ENCODE measurements around the gene DMTF1. TPM values are rescaled to one million over a fixed set of nuclear protein-coding genes. Genes with fewer than 3 reads are reported as not detected.

Gene DMTF1
- total and polyA plus RNA-seq, 10 of the 15 experiments (the other 5 are each of a cell fraction or from before 2014, with no cell fraction given): 24.3 to 191 (median 72.0) TPM

DNA sequence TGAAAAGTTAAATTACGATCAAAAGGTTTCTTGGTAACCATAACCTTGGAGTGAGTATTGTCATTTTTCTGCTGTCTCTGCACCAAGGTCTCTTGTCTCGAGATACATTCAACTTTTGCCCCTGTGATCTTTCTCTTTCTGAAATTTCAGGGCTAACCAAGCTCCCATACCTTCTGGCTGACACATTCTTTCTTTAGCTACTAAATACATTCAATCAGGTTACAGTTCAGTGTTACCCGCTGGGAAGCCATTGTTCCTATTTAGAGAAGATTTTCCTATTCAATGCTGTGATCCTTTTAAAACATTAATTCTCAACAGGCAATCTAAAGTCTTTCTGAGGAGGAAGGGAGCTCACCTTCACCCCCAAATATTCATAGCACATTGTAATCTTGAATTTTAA lies 22.9 kb upstream of the DMTF1 start (continued):
- no peak for TF ChIP-seq TCF7 (IDR thresholded peaks at IDR 0.05; ENCODE audit: borderline replicate concordance)

DNA sequence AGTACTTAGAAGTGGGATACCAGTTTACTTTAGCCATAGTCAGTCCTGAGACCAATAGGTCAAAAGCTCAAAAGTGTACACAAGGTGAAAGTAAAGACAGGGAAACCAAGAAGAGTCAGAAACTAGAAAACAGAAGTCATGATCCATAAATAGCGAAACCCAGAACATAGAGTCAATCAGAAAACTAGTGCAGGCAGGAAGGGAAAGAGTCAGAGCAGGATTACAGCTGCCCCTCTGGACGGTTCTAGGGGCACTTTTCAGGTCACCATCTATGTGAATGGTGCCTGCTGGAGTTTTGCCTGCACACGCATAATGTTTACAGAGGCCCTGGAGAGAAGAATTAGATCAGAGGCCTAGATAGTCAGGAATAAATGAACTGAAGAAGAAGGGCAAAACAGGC lies 22.4 kb upstream of the DMTF1 start:
- no peaks in the 10 kb centered on the region; the same call in 2 of the 3 replicates for H3K9me3 ChIP-seq (replicated peaks; ENCODE audit: control insufficient read depth, insufficient read depth, low read length)
- in situ Hi-C loops (cut with MboI): no loop called here
- DNase-seq (ENCODE audit: low read depth, low spot score): peak; percentile 51
- ChIA-PET CTCF (interaction anchor here (0.6 kb wide), 1 partner anchor 24 kb away, joined by 4 read pairs; no protein-coding TSS in a partner anchor), SMC1A (ENCODE audit: uncharacterized antibody, unreplicated experiment) (interaction anchor here (1.9 kb wide), 1 partner anchor 20 kb away, joined by 7 read pairs; no protein-coding TSS in a partner anchor), POLR2A (no interaction called here), RAD21 (ENCODE audit: unreplicated experiment) (interaction anchor here (1.2 kb wide), 1 partner anchor 92 kb away, joined by 3 read pairs; no protein-coding TSS in a partner anchor)
- 0% methylated on average over 3 of the region's 3 CpGs for WGBS (ENCODE audit: insufficient coverage, insufficient replicate concordance, low lambda C conversion rate, missing lambda C conversion rate)
- peak; percentile 87 for FAIRE-seq
- H2AFZ ChIP-seq (ENCODE audit: control insufficient read depth, low read depth, low read length): no peak overlapping the region
- H3K27me3 ChIP-seq (replicated peaks in 1 of 2; ENCODE audit: control insufficient read depth in 2 of 2, insufficient read depth in 2 of 2, low read length in 1 of 2): no peaks in the 10 kb centered on the region
- peak overlapping the region; percentile 1; the same call in 1 of the 2 replicates for H3K4me3 ChIP-seq
- no peaks in the 10 kb centered on the region for H3K79me2 ChIP-seq (ENCODE audit: control insufficient read depth, insufficient read depth, low read length)
- no peak overlapping the region for H3K9ac ChIP-seq (ENCODE audit: control insufficient read depth, insufficient read depth, low read length)
- peaks cover 30% of the 10 kb centered on the region for H3K4me1 ChIP-seq (ENCODE audit: control insufficient read depth, insufficient read depth, low read length)
- H3K4me2 ChIP-seq (ENCODE audit: control insufficient read depth, insufficient read depth): peak overlapping the region; percentile 53
- H4K20me1 ChIP-seq (ENCODE audit: control insufficient read depth, insufficient read depth): no peaks in the 10 kb centered on the region
- no peaks in the 10 kb centered on the region for H3K36me3 ChIP-seq (ENCODE audit: control insufficient read depth in 2 of 2, insufficient read depth in 2 of 2, low read length in 1 of 2)
- peak; percentile 97 for ATAC-seq
- no TSS peak for BruUV-seq (replicated peaks)
- intact Hi-C loops (cut with micrococcal nuclease; ENCODE audit: unreplicated experiment): no loop called here
- peak overlapping the region; percentile 34 for H3K27ac ChIP-seq (ENCODE audit: control insufficient read depth, insufficient read depth)
- TF ChIP-seq, protein P1, sequence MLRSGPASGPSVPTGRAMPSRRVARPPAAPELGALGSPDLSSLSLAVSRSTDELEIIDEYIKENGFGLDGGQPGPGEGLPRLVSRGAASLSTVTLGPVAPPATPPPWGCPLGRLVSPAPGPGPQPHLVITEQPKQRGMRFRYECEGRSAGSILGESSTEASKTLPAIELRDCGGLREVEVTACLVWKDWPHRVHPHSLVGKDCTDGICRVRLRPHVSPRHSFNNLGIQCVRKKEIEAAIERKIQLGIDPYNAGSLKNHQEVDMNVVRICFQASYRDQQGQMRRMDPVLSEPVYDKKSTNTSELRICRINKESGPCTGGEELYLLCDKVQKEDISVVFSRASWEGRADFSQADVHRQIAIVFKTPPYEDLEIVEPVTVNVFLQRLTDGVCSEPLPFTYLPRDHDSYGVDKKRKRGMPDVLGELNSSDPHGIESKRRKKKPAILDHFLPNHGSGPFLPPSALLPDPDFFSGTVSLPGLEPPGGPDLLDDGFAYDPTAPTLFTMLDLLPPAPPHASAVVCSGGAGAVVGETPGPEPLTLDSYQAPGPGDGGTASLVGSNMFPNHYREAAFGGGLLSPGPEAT (IDR thresholded peaks at IDR 0.05; ENCODE audit: low read depth): no peak
- TF ChIP-seq SUPT20H (IDR thresholded peaks at IDR 0.05; ENCODE audit: borderline replicate concordance, control insufficient read depth, low read depth, low read length): no peak
- TF ChIP-seq ATF7 (IDR thresholded peaks at IDR 0.05; ENCODE audit: low read depth): peak; percentile 42; the same call in 1 of the 2 replicates
- no peak for TF ChIP-seq SMAD5 (IDR thresholded peaks at IDR 0.05; ENCODE audit: low read depth)
- peak; percentile 88 for TF ChIP-seq RUNX3 (IDR thresholded peaks at IDR 0.05; ENCODE audit: low read length)
- TF ChIP-seq, protein P2, sequence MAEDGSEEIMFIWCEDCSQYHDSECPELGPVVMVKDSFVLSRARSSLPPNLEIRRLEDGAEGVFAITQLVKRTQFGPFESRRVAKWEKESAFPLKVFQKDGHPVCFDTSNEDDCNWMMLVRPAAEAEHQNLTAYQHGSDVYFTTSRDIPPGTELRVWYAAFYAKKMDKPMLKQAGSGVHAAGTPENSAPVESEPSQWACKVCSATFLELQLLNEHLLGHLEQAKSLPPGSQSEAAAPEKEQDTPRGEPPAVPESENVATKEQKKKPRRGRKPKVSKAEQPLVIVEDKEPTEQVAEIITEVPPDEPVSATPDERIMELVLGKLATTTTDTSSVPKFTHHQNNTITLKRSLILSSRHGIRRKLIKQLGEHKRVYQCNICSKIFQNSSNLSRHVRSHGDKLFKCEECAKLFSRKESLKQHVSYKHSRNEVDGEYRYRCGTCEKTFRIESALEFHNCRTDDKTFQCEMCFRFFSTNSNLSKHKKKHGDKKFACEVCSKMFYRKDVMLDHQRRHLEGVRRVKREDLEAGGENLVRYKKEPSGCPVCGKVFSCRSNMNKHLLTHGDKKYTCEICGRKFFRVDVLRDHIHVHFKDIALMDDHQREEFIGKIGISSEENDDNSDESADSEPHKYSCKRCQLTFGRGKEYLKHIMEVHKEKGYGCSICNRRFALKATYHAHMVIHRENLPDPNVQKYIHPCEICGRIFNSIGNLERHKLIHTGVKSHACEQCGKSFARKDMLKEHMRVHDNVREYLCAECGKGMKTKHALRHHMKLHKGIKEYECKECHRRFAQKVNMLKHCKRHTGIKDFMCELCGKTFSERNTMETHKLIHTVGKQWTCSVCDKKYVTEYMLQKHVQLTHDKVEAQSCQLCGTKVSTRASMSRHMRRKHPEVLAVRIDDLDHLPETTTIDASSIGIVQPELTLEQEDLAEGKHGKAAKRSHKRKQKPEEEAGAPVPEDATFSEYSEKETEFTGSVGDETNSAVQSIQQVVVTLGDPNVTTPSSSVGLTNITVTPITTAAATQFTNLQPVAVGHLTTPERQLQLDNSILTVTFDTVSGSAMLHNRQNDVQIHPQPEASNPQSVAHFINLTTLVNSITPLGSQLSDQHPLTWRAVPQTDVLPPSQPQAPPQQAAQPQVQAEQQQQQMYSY (CRISPR knock-in tag; IDR thresholded peaks at IDR 0.05): no peak
- TF ChIP-seq SIX5 (IDR thresholded peaks at IDR 0.05; ENCODE audit: low read depth, low read length, severe bottlenecking): no peak
- TF ChIP-seq, protein P3, sequence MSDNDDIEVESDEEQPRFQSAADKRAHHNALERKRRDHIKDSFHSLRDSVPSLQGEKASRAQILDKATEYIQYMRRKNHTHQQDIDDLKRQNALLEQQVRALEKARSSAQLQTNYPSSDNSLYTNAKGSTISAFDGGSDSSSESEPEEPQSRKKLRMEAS (IDR thresholded peaks at IDR 0.05; ENCODE audit: low read depth, low read length): no peak
- TF ChIP-seq, protein P4, sequence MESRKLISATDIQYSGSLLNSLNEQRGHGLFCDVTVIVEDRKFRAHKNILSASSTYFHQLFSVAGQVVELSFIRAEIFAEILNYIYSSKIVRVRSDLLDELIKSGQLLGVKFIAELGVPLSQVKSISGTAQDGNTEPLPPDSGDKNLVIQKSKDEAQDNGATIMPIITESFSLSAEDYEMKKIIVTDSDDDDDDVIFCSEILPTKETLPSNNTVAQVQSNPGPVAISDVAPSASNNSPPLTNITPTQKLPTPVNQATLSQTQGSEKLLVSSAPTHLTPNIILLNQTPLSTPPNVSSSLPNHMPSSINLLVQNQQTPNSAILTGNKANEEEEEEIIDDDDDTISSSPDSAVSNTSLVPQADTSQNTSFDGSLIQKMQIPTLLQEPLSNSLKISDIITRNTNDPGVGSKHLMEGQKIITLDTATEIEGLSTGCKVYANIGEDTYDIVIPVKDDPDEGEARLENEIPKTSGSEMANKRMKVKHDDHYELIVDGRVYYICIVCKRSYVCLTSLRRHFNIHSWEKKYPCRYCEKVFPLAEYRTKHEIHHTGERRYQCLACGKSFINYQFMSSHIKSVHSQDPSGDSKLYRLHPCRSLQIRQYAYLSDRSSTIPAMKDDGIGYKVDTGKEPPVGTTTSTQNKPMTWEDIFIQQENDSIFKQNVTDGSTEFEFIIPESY (IDR thresholded peaks at IDR 0.05): no peak
- TF ChIP-seq RAD21 (IDR thresholded peaks at IDR 0.05; ENCODE audit: insufficient read depth, low read depth, low read length): no peak
- no peak for TF ChIP-seq CBX3 (IDR thresholded peaks at IDR 0.05; ENCODE audit: borderline replicate concordance, low read depth)

Measured in GM12878 (cell line).